ENCODE measurements around the gene TREML4.

Gene TREML4

GRCh38 chr6:41222513-41222912 lies 5.6 kb upstream of the TREML4 start:
- Histone ChIP-seq H3K36me3 (no peaks in the 10 kb centered on the region), H3K4me3 (no peak overlapping the region), H3K9me3 (peaks cover 0 to 2% (median 2%) of the 10 kb centered on the region in 3 donors), H3K4me1 (no peaks in the 10 kb centered on the region), H3K27me3 (peaks cover 0 to 15% of the 10 kb centered on the region in 2 donors), H3K27ac (no peak overlapping the region)
- intact Hi-C loops (cut with DNase I; ENCODE audit: low total_unique reads), result no loop called here
- no peak for TF ChIP-seq CTCF (IDR thresholded peaks at IDR 0.05)
- DNase-seq, result no peak

- DNase-seq, result no peak
- Histone ChIP-seq H3K4me3 (no peak overlapping the region), H3K36me3 (no peaks in the 10 kb centered on the region), H3K27me3 (peaks cover 0 to 26% of the 10 kb centered on the region in 2 donors), H3K27ac (no peak overlapping the region), H3K4me1 (no peaks in the 10 kb centered on the region), H3K9me3 (peaks cover 0 to 2% (median 0%) of the 10 kb centered on the region in 3 donors)
- no peak for TF ChIP-seq CTCF (IDR thresholded peaks at IDR 0.05)
- intact Hi-C loops (cut with DNase I; ENCODE audit: low total_unique reads), result no loop called here
These were observed 3.3 kb upstream of the TREML4 start for GRCh38 chr6:41224800-41225199.

DNA sequence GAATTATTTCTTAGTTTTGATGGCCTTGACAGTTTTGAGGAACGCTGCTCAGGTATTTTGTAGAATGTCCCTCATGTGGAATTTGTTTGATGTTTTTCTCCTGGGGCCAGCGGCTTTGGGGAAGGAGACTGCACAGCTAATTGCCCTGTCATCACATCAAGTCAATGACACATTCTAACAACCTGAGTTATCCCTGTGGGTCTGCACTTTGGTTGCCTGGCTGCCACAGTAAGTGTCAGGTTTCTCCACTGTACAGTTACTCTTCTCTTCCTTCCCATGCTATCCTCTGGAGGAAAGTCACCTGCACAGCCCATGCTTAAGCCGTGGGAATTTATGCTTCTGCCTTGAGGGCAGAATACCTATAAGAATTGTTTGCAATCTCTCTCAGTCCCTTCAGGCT lies 1.4 kb upstream of the TREML4 start:
- Histone ChIP-seq H3K27me3 (peaks cover 0 to 27% of the 10 kb centered on the region in 2 donors), H3K4me1 (no peaks in the 10 kb centered on the region), H3K4me3 (no peak overlapping the region), H3K27ac (no peak overlapping the region), H3K36me3 (no peaks in the 10 kb centered on the region), H3K9me3 (no peaks in the 10 kb centered on the region)
- intact Hi-C loops (cut with DNase I; ENCODE audit: low total_unique reads), result no loop called here
- DNase-seq, result no peak
- no peak for TF ChIP-seq CTCF (IDR thresholded peaks at IDR 0.05)

DNA sequence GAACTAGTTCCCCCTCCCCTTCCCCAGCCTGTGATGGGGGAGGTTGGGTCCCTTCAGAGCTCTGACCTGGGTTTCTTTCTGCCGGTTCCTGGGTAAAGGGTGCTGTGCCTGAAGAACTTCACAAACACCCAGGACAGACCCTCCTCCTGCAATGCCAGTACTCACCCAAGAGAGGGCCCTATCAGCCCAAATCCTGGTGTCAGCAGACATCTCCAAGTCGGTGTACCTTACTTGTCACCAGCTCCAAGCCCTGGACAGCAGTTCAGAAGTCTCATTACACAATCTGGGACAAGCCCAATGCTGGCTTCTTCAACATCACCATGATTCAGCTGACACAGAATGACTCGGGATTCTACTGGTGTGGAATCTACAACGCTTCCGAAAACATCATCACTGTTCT lies 467 bp downstream of the TREML4 start:
- no peaks in the 10 kb centered on the region for H3K9me3 ChIP-seq
- no peak for TF ChIP-seq CTCF (IDR thresholded peaks at IDR 0.05)
- DNase-seq, result no peak
- no peak overlapping the region for H3K27ac ChIP-seq
- intact Hi-C loops (cut with DNase I; ENCODE audit: low total_unique reads), result no loop called here
- H3K4me3 ChIP-seq, result no peak overlapping the region
- peaks cover 0 to 20% of the 10 kb centered on the region in 2 donors for H3K27me3 ChIP-seq
- H3K36me3 ChIP-seq, result no peaks in the 10 kb centered on the region
- H3K4me1 ChIP-seq, result no peaks in the 10 kb centered on the region

- DNase-seq, result no peak
- Histone ChIP-seq H3K4me3 (no peak overlapping the region), H3K27ac (no peak overlapping the region), H3K36me3 (no peaks in the 10 kb centered on the region), H3K4me1 (no peaks in the 10 kb centered on the region), H3K9me3 (no peaks in the 10 kb centered on the region), H3K27me3 (peaks cover 0 to 14% of the 10 kb centered on the region in 2 donors)
- TF ChIP-seq CTCF (IDR thresholded peaks at IDR 0.05), result no peak
- intact Hi-C loops (cut with DNase I; ENCODE audit: low total_unique reads), result no loop called here
These were observed 1.6 kb downstream of the TREML4 start for GRCh38 chr6:41229721-41230120.

GRCh38 chr6:41231246-41231645 lies 3.1 kb downstream of the TREML4 start:
- no peak for DNase-seq
- Histone ChIP-seq H3K4me3 (no peak overlapping the region), H3K4me1 (no peaks in the 10 kb centered on the region), H3K27ac (no peak overlapping the region), H3K27me3 (peaks cover 0 to 13% of the 10 kb centered on the region in 2 donors), H3K9me3 (no peaks in the 10 kb centered on the region), H3K36me3 (no peaks in the 10 kb centered on the region)
- intact Hi-C loops (cut with DNase I; ENCODE audit: low total_unique reads), result no loop called here
- no peak for TF ChIP-seq CTCF (IDR thresholded peaks at IDR 0.05)
